Activated CD8-positive, alpha-beta memory T cell treated with anti-CD3 and anti-CD28 coated beads, Interleukin-2, amount 50 U/mL, for 1 hour (primary cell): ENCODE results near the gene THRB.

Experiments
- DNase-seq: peaks from one replicate; pipeline ENCODE4 v3.0.0-alpha.2; 2020; ENCODE audit errors: extremely low read depth

Gene THRB

GRCh38 chr3:24512564-24513197, 18.0 kb upstream of the THRB start:
- no peak for DNase-seq

GRCh38 chr3:24510030-24510648, 15.5 kb upstream of the THRB start:
- DNase-seq = no peak

GRCh38 chr3:24508423-24508839, 13.8 kb upstream of the THRB start:
- no peak for DNase-seq

- no peak for DNase-seq
Measured at GRCh38 chr3:24507776-24508422, 13.2 kb upstream of the THRB start.

GRCh38 chr3:24506966-24507775, 12.5 kb upstream of the THRB start:
- DNase-seq = no peak

- DNase-seq = no peak
Measured at GRCh38 chr3:24505691-24506550, 11.3 kb upstream of the THRB start.

GRCh38 chr3:24504772-24505171, 10.1 kb upstream of the THRB start:
- DNase-seq = no peak

GRCh38 chr3:24503616-24504113, 9.0 kb upstream of the THRB start:
- no peak for DNase-seq

GRCh38 chr3:24502690-24503089, 8.0 kb upstream of the THRB start:
- DNase-seq = no peak

- DNase-seq = no peak
Measured at GRCh38 chr3:24500806-24501205, 6.2 kb upstream of the THRB start.

GRCh38 chr3:24499991-24500390, 5.3 kb upstream of the THRB start:
- DNase-seq = no peak

- no peak for DNase-seq
Measured at GRCh38 chr3:24498796-24499195, 4.1 kb upstream of the THRB start.

GRCh38 chr3:24498391-24498790, 3.7 kb upstream of the THRB start:
- no peak for DNase-seq

- DNase-seq = no peak
Measured at GRCh38 chr3:24497942-24498341, 3.3 kb upstream of the THRB start.

- DNase-seq = no peak
Measured at GRCh38 chr3:24496529-24497482, 2.2 kb upstream of the THRB start.

GRCh38 chr3:24495326-24495994, 810 bp upstream of the THRB start:
- DNase-seq = no peak

GRCh38 chr3:24493746-24494617, 668 bp downstream of the THRB start:
- no peak for DNase-seq

GRCh38 chr3:24492971-24493551, 1.6 kb downstream of the THRB start:
- no peak for DNase-seq
